Measurements from ENCODE around the gene RERE.
A peak's percentile ranks its signal among the peaks of the same experiment; 100 is the strongest.
"Not testable (repeated sequence)": the region's sequence is repeated elsewhere in the genome, so short reads cannot be mapped to it uniquely, and the experiment has no call there.

Gene RERE

GRCh38 chr1:8822373-8823294 lies 5.2 kb upstream of the RERE start:
- DNase-seq (ENCODE audit: low read depth): no peak
- no peak overlapping the region for H3K4me3 ChIP-seq (ENCODE audit: low read depth, low read length)
- no peak for TF ChIP-seq CTCF (IDR thresholded peaks at IDR 0.05; ENCODE audit: insufficient read depth, low read depth, low read length, missing control alignments)

DNA sequence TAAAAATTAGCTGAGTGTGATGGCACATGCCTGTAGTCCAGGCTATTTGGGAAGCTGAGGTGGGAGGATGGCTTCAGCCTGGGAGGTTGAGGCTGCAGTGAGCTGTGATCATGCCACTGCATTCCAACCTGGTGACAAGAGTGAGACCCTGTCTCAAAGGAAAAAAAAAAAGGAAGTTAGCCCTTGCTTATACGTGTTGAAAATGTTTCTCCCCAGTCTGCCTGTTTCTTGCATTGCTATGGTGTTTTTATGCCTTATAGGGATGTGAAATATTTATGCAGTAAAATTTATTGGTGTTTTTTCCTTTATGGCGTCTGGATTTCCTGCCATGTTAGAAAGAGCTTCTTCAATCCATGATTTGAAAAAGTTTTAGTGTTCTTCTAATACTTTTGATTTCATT lies 3.6 kb upstream of the RERE start:
- no peak for DNase-seq (ENCODE audit: low read depth)
- H3K4me3 ChIP-seq (ENCODE audit: low read depth, low read length): no peak overlapping the region
- TF ChIP-seq CTCF (IDR thresholded peaks at IDR 0.05; ENCODE audit: insufficient read depth, low read depth, low read length, missing control alignments): no peak

- DNase-seq (ENCODE audit: low read depth); H3K4me3 ChIP-seq (ENCODE audit: low read depth, low read length): not testable (repeated sequence)
These were observed 1.3 kb upstream of the RERE start for GRCh38 chr1:8818789-8819188.

- no peak for TF ChIP-seq CTCF (IDR thresholded peaks at IDR 0.05; ENCODE audit: insufficient read depth, low read depth, low read length, missing control alignments)
- H3K4me3 ChIP-seq (ENCODE audit: low read depth, low read length): peak overlapping the region; percentile 98
- no peak for DNase-seq (ENCODE audit: low read depth)
These were observed 910 bp upstream of the RERE start for GRCh38 chr1:8818325-8818775.

DNA sequence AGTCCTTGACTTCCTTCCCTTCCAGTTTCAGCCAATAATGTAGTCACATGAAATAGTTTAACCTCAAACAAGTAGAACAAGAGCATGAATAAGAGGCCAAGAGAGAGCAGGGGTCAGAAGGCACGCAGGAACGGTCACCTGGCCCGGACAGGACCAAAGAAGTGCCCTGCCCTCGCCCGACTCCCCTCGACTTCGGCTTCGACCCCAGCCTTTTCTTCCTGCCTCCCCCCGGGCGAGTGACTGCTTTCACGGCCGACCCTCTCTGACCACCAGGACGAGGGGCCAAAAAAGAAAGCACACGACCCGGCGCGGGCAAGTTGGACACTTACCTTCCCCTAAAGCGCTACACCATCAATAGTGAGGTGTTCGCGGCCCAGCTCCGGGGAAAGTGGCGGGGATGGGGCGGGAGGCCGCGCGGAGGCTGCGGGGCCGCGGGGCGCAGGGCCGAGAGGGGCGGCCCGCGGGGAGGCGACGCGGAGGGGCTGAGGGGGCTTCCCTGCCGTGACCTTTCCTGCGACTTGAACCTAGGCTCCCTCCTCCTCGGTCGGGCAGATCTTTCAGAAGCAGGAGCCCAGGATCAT lies 519 bp downstream of the RERE start:
- H3K4me3 ChIP-seq (ENCODE audit: low read depth, low read length): peak overlapping the region; percentile 98
- peak; percentile 60 for DNase-seq (ENCODE audit: low read depth)
- TF ChIP-seq CTCF (IDR thresholded peaks at IDR 0.05; ENCODE audit: insufficient read depth, low read depth, low read length, missing control alignments): no peak

GRCh38 chr1:8816264-8816663 lies 1.2 kb downstream of the RERE start:
- DNase-seq (ENCODE audit: low read depth): no peak
- TF ChIP-seq CTCF (IDR thresholded peaks at IDR 0.05; ENCODE audit: insufficient read depth, low read depth, low read length, missing control alignments): no peak
- H3K4me3 ChIP-seq (ENCODE audit: low read depth, low read length): peak overlapping the region; percentile 98

DNA sequence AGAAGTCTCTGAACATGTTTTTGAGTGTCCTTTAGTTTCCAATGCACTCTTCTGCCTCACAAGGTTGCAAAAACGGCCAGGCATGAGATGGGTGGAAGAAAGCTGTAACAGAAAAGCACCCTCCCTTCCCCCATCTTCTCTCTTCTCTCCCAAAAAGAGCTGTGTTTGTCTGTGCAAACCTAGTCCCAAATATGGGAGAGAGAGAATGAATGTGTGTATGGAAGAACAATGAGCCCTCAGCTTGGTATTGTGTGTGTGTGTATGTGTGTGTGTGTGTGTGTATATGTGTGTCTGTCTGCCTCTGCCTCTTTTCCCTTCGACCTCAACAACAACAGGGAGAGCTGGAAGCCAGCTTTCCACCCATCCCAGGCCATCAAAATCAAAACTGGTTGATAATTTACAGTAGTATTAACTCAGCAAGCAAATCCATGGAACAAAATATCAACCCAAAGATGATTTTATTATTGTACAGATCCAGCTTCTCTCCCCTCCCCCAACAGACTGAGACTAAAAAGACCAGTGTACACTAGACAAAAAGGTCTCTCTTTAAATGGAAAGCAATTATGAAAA lies 1.8 kb downstream of the RERE start:
- no peak for TF ChIP-seq CTCF (IDR thresholded peaks at IDR 0.05; ENCODE audit: insufficient read depth, low read depth, low read length, missing control alignments)
- no peak for DNase-seq (ENCODE audit: low read depth)
- H3K4me3 ChIP-seq (ENCODE audit: low read depth, low read length): peak overlapping the region; percentile 98
